Subcutaneous adipose tissue (tissue), 4 donors: ENCODE measurements around the gene TNIP3. TPM values are rescaled to one million over a fixed set of nuclear protein-coding genes. Genes with fewer than 3 reads are reported as not detected.

Source experiments
- total RNA-seq, 4 donors: library from RNA; depleted of rRNA; stranded (reverse); fragments of >200 nt; gene quantifications; one replicate each; pipeline ENCODE4 v1.1.0, GENCODE V29; 2016
- TF ChIP-seq, protein P1 (sequence below): fragments of 450-650 bp; IDR thresholded peaks from one replicate; pipeline ENCODE4 v1.5.1; 2016; ENCODE audit warnings: low read depth, mild to moderate bottlenecking, control low read depth, antibody characterized with exemption, moderate library complexity

Gene TNIP3
- total RNA-seq, 4 donors from 2014 or later, result 0.34 TPM; not detected in 3

DNA sequence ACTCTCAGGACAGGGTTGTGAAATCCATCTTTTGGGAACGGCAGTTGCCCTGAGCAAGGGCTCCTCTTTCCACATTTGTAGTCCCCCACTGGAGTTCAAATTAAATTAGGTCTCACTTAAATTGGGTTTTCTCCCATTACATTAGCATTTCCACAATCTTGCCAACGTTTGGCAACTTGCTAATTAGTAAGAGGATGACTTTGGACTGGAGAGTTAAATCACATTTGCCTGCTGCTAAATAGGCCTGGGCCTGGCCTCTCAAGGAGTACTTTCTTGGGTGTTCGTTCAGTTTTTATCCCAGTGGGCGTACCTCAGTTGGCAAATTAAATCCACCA lies 33.8 kb downstream of the TNIP3 start:
- TF ChIP-seq, protein P1, sequence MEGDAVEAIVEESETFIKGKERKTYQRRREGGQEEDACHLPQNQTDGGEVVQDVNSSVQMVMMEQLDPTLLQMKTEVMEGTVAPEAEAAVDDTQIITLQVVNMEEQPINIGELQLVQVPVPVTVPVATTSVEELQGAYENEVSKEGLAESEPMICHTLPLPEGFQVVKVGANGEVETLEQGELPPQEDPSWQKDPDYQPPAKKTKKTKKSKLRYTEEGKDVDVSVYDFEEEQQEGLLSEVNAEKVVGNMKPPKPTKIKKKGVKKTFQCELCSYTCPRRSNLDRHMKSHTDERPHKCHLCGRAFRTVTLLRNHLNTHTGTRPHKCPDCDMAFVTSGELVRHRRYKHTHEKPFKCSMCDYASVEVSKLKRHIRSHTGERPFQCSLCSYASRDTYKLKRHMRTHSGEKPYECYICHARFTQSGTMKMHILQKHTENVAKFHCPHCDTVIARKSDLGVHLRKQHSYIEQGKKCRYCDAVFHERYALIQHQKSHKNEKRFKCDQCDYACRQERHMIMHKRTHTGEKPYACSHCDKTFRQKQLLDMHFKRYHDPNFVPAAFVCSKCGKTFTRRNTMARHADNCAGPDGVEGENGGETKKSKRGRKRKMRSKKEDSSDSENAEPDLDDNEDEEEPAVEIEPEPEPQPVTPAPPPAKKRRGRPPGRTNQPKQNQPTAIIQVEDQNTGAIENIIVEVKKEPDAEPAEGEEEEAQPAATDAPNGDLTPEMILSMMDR, result no peak

DNA sequence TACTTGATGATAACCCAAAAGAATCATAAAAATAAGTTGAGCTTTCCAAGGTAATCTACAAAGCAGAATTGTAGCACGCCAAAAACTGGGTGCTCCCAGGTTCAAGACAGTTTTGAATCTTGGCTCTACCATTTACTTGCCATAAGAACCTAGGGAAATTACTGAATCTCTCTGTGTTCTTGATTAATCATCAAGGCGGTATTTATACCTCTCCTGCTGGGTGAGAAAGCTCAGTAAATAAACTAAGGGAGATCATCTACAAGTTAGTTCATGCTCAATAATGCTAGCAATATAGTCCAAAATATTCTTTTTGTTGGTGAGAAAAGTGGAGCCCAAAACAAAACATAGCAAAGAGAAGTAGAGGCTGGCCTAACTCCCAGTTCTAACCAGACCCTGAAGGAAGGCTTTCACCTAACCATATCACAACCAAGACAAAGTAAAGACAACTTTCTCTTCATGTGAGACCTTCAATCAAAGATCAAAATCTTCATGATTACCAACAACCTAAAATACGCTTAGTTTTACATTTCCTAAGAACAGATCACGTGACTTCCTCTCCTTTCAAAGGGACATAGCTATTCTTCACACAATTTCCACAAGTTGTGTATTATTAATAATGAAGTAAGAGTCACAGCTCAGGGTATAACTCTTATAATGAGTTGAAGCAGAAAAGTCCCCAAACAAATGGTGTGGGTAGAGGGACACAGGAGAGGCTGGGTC lies 34.4 kb downstream of the TNIP3 start:
- TF ChIP-seq, protein P1, result no peak

DNA sequence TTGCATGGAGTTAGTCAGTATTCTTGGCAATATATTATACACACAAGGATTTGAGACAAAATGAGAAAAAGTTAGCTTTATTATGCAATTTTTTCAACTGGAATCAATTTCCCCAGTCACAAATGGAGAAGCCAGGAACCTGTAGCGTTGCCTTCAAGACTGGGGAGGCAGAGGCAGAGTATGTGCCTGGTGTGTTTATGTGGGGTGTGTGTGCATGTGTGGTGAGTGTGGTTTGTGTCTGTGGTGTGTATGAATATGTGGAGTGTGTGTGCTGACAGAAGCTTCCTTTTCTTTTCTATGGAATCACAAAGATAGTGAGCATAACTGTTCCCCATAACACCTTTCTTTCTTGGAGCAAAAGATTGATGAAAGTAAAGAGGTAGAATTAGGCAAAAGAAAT lies 37.0 kb downstream of the TNIP3 start:
- TF ChIP-seq, protein P1, result no peak

DNA sequence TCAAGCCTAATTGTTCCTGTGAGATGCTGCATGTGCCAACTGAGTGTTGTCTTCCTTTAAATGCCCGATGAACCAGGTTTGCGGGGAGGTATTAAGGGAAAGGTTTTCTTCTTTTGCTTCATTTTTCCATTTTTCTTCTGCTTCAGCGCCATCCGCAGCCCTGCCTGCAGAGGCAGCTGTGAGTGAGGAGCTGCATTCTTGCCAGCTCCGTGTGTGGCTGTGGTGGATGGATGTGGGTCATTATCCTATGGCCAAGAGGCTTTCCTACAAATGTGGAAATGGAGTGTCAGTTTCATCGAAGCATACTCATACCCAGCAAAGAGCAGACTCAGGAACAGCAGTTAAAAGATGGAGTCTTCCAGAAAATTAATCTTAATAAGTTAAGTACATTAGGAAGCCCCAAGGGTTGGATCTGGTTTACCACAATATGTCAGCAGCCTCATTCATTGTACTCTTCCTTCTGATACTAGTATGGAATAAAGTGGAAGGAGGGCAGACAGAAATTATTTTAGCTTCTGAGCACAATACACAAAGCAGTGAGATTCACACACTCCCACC lies 37.6 kb downstream of the TNIP3 start:
- TF ChIP-seq, protein P1, result no peak

DNA sequence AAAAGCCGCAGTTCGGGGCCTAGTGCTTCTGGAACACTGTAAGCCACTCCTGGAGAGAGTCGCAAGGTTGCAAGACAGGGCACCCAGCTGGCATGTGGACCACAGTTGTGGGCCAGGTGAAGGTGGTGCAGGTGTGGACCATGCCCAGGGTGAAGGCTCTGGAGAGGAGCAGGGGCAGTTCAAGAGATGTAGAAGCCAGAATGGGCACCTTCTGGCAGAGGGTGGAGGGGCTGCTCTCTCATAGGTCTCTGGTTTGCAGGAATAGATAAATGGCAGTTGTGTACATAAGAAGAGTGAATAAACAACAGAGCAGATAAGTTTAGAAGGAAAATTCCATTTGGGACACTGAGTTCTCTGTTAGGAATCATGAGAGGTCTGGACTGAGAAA lies 38.6 kb downstream of the TNIP3 start:
- TF ChIP-seq, protein P1, result no peak

DNA sequence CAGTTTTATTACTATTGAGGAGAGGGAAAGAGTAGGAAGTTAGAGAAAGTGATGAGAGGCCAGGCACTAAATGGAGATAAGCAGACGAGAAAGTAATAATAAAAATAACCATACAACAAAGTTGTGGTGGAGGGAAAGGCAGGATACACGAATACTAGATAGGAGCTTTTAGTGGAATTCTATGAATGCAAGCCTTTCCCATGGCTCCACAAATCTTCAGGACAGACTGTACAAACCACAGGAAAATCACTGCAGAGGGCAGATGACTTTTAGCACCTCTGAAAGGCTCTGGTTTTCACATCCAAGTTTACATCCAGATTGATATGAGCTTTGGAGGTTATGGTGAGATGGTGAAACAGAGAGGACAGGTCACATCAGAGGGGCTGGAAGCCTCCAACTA lies 41.5 kb downstream of the TNIP3 start:
- TF ChIP-seq, protein P1, result no peak

DNA sequence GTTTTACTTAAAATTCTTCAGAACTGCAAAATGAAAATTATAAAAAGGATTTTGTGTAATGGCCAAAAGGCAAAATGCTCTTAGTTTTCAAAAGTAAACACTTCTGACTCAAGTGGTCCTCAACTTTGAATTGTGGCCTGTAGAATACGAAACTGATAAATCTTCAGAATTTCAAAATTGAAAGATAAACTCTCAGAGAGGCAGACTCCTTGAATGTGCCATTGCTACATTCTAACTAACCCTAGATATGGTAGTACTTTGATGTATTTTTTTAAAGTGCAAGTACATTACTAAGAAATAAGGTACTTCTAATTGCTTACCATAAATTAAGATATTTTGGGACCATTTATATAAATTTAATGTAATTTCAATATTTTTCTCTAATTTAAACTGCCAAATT lies 44.4 kb downstream of the TNIP3 start:
- TF ChIP-seq, protein P1, result no peak
